Measurements from ENCODE around the gene GIMAP7. TPM values are rescaled to one million over a fixed set of nuclear protein-coding genes. Genes with fewer than 3 reads are reported as not detected.
A peak's percentile ranks its signal among the peaks of the same experiment; 100 is the strongest.

GIMAP7 gene
- 10 to 100 TPM; 12.6 to 21.4 TPM for total RNA-seq

- Histone ChIP-seq H3K36me3 (no peaks in the 10 kb centered on the region), H3K9me3 (no peaks in the 10 kb centered on the region), H3K27ac (peak within 1 kb of the TSS in 1 of 2 donors; percentile 15), H3K27me3 (replicated peaks; ENCODE audit: insufficient read depth) (no peaks in the 10 kb centered on the region), H3K4me3 (peak within 1 kb of the TSS; percentile 68), H3K4me1 (ENCODE audit: control insufficient read depth in 1 of 2, low read depth in 2 of 2) (no peaks in the 10 kb centered on the region)
- no peak for TF ChIP-seq CTCF (IDR thresholded peaks at IDR 0.05)
- DNase-seq (ENCODE audit: low spot score): no peak
- no peak for ATAC-seq (ENCODE audit: insufficient number of reproducible peaks, low FRiP score, low read depth)
Measured at GRCh38 chr7:150514748-150515222, at the start of gene GIMAP7. TSS of gene GIMAP7 (plus strand) at chr7:150514872. CDS start at chr7:150519975, 5,103 bp downstream.

DNA sequence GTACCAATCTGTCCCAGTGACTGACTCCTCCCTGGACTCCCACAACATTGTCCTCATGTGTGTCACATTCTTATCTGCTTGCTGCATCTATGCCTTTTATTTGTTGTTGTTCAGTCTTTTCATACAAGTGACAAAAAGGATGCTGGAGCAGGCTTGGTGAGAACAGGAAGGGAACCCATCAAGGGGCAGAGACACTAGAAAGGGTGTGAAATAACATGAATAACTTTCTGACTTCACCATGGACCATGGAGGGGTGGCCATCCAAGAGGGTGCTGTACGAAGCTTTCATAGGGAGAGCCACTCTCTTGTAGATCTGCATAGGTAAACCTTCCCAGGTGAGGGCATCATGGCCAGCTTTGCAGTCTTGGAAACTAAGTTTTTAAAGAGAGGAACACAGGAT, 49.7 kb upstream of the GIMAP7 start:
- Histone ChIP-seq H3K4me1 (ENCODE audit: control insufficient read depth in 1 of 2, low read depth in 2 of 2) (no peaks in the 10 kb centered on the region), H3K36me3 (no peaks in the 10 kb centered on the region), H3K27ac (no peak overlapping the region), H3K4me3 (no peak overlapping the region), H3K9me3 (peaks cover 7% of the 10 kb centered on the region), H3K27me3 (replicated peaks; ENCODE audit: insufficient read depth) (no peaks in the 10 kb centered on the region)
- no peak for TF ChIP-seq CTCF (IDR thresholded peaks at IDR 0.05)
- no peak for DNase-seq (ENCODE audit: low spot score)
- no peak for ATAC-seq (ENCODE audit: insufficient number of reproducible peaks, low FRiP score, low read depth)

GRCh38 chr7:150465414-150465813, 49.3 kb upstream of the GIMAP7 start:
- ATAC-seq (ENCODE audit: insufficient number of reproducible peaks, low FRiP score, low read depth): no peak

DNA sequence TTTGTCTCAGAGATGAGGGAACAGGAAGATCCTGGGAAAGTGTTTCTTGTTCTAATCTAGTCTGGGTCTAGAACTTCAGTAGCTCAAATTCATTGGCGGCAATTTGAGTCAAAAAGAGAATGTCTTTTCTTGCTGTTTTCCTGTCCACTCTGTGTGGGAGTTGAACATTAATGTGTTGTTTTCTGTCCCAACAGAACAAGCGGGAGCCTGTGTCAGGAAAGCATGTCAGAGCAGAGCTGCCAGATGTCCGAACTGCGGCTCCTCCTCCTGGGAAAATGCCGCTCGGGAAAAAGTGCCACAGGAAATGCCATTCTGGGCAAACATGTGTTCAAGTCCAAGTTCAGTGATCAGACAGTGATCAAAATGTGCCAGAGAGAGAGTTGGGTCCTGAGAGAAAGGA, 48.2 kb upstream of the GIMAP7 start:
- no peak for TF ChIP-seq CTCF (IDR thresholded peaks at IDR 0.05)
- Histone ChIP-seq H3K4me3 (no peak overlapping the region), H3K27ac (no peak overlapping the region), H3K36me3 (no peaks in the 10 kb centered on the region), H3K9me3 (peaks cover 7% of the 10 kb centered on the region), H3K4me1 (ENCODE audit: control insufficient read depth in 1 of 2, low read depth in 2 of 2) (no peaks in the 10 kb centered on the region), H3K27me3 (replicated peaks; ENCODE audit: insufficient read depth) (no peaks in the 10 kb centered on the region)
- DNase-seq (ENCODE audit: low spot score) (no peak), ATAC-seq (ENCODE audit: insufficient number of reproducible peaks, low FRiP score, low read depth) (no peak)

More at GRCh38 chr7:150465414-150465813, 49.3 kb upstream of the GIMAP7 start:
- Histone ChIP-seq H3K27me3 (replicated peaks; ENCODE audit: insufficient read depth) (no peaks in the 10 kb centered on the region), H3K36me3 (no peaks in the 10 kb centered on the region), H3K4me3 (no peak overlapping the region), H3K9me3 (peaks cover 7% of the 10 kb centered on the region), H3K27ac (no peak overlapping the region), H3K4me1 (ENCODE audit: control insufficient read depth in 1 of 2, low read depth in 2 of 2) (no peaks in the 10 kb centered on the region)
- no peak for TF ChIP-seq CTCF (IDR thresholded peaks at IDR 0.05)
- no peak for DNase-seq (ENCODE audit: low spot score)

DNA sequence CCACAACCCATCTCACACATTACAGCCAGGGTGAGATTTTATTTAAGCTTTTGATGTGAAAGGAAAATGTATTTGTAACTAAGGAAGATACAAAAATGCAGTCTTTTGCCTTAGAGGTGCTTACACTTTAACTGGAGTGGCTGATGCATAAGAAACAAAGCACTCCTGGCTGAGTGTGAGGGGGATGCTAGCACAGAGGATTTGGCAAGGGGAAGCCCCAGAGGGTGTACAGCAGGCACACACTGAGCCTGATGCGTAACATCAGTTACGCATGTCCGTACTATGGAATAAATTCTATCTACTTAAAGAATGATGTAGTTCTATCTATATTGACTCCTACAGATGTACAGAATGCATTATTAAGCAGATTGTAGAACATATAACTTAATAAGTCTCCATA, 46.4 kb upstream of the GIMAP7 start:
- ATAC-seq (ENCODE audit: insufficient number of reproducible peaks, low FRiP score, low read depth) (no peak), DNase-seq (ENCODE audit: low spot score) (no peak)
- no peak overlapping the region for H3K27ac ChIP-seq
- no peaks in the 10 kb centered on the region for H3K4me1 ChIP-seq (ENCODE audit: control insufficient read depth in 1 of 2, low read depth in 2 of 2)
- TF ChIP-seq CTCF (IDR thresholded peaks at IDR 0.05): no peak
- H3K27me3 ChIP-seq (replicated peaks; ENCODE audit: insufficient read depth): no peaks in the 10 kb centered on the region
- no peaks in the 10 kb centered on the region for H3K9me3 ChIP-seq
- no peak overlapping the region for H3K4me3 ChIP-seq
- H3K36me3 ChIP-seq: no peaks in the 10 kb centered on the region
